RPMI7951 (cell line): ENCODE results near the gene BRAT1. TPM values are rescaled to one million over a fixed set of nuclear protein-coding genes. Genes with fewer than 3 reads are reported as not detected.
A peak's percentile ranks its signal among the peaks of the same experiment; 100 is the strongest.

Experiments
- DNase-seq: peaks from one replicate; pipeline ENCODE4 v3.0.0-alpha.2; 2012; ENCODE audit warnings: low read depth
- total RNA-seq: library from RNA; depleted of rRNA; stranded (reverse); fragments of >200 nt; shearing (Covaris generic); gene quantifications from 2 replicates; pipeline ENCODE4 v1.2.3, GENCODE V29; 2014

Gene BRAT1
- total RNA-seq, 1 experiment from 2014 or later = 22.6 TPM

GRCh38 chr7:2510130-2510776, 45.1 kb downstream of the BRAT1 start:
- no peak for DNase-seq

- DNase-seq = no peak
Observed at GRCh38 chr7:2509298-2509906, 45.9 kb downstream of the BRAT1 start.

DNA sequence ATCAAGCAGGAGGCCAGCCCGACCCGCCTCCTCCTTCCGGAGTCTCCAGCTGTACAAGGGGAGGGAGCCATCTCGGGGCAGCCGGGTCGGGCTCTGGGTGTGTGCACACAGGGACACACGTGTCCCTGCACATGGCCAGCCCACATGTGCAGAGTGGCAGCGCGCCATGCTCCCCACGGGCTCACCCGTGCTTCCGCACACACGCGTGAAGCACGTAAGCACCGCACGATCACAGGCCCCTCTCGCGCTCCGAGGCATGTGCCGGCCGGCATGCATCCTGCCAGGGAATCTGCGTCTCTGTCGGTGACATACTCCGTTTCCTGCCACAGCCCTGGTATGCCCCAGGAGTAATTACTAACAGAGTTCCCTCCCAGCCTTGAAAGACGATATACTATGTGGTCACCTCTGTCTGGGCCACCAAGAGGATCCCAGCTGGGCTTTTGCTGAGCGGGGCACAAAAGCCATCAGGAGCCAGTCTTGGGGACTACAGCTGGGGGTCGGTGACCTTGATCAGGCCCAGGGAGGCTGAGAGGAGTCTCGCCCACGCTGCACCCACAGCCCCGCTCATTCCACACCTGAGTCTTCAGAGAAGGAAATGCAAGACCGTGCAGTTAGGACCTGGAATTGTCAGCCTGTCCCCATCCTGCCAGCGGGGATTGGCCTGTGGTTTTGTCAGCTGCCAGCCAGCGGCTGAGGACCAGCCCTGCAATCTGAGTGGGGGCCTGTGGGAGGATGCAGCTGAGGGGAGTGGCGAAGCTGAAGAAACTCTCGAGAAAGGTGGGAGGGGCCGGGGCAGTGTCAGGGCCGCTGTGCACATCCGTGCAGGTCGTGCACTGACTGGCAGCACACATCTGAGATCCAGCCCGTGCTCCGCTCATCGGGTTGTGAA, 46.8 kb downstream of the BRAT1 start:
- DNase-seq = peak; percentile 97

DNA sequence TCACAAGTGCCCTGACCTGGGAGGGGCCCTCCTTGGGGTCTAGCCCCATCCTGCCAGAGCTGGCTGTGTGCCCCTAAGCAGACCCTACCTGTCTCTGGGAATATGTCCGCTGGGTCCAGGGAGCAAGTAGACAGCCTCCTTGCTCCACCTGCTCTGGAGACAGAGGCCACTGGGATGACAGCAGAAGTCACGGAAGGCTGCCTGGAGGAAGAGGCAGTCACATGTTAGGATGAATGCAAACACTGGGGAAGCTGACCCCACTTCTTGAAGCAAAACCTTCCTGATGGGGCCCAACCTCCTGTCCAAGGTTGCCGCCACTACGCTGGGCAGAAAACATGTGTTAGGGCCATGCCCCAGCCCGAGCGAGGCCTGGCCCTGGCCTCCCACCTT, 47.4 kb downstream of the BRAT1 start:
- no peak for DNase-seq

GRCh38 chr7:2507208-2507916, 48.0 kb downstream of the BRAT1 start:
- no peak for DNase-seq

DNA sequence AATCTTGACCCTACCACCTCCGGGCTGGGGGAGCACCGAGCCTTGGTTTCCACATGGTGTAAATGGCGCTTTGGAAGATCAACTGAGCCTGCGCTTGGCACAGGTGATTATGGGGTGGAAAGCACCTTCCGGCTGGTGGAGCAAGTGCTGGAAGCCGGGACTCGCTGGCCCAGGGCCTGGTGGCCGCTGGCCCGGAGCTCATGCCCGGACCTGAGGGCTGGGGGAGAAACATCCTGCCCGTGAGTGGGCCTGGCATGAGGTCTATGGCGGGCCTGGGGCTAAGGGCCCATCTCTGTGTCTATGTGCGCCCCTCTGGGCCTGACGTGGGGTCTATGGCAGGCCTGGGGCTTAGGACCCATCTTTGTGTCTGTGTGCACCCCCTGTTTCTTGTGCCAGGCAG, 49.9 kb downstream of the BRAT1 start:
- DNase-seq = no peak

GRCh38 chr7:2504889-2505375, 50.4 kb downstream of the BRAT1 start:
- DNase-seq = no peak

GRCh38 chr7:2504128-2504888, 51.0 kb downstream of the BRAT1 start:
- DNase-seq = no peak

DNA sequence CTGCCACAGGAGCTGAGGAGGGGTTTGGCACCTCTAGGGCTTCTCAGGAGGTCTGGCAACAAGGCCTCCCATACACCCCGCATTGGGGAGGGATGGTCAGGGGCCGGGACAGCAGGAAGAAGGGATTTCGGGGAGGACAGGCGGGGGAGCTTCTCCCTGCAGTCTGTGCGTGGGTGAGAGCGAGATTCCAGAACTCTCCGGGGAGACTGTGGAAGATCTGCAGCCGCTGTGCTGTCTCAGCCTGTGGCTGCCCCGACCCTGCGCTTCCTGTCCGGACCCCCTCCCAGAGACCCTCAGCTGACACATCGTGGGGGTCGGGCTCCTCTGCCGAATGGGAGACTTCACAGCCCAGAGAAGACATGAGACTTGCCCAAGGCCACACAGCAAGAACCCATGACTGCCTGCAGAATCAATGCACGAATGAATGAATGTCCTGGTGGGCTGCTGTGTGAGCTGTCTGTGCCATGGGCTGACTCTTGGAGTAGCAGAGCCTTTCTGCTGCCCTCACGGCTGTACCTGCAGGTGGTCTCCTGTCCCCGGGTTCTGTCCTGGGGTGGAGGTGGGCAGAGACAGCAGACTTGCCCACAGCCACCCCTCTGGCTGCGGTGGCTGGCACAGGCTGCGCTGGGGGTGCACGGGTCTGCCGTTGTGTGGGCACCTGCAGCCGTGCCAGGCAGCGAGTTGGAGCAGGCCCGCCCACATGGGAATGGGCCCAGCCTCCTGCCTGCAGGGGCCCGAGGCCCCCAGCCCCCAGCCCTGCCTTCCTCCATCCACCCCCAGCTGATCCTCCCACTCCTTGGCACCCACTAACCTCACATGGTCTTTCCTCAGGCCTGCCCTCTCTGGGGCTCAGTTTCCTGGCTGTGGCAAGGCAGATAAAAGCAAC, 52.0 kb downstream of the BRAT1 start:
- DNase-seq = no peak

DNA sequence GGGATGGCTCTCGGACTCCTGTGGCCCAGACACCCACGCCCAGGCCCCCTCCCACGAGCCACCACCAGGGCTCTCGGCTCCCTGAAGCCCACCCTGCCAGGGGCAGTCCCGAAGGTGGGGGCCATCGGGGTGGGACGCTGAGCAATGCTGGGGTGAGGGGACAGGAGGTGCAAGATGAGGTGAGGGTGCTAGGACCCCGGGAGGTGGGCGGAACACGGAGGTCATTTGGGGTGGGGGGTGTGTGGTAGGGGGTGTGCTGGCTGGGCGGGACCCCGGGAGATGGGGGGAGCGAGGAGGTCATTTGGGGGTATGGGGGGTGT, 52.7 kb downstream of the BRAT1 start:
- DNase-seq = no peak

GRCh38 chr7:2501947-2502646, 53.2 kb downstream of the BRAT1 start:
- no peak for DNase-seq

- DNase-seq = no peak
Observed at GRCh38 chr7:2500701-2501100, 54.6 kb downstream of the BRAT1 start.

DNA sequence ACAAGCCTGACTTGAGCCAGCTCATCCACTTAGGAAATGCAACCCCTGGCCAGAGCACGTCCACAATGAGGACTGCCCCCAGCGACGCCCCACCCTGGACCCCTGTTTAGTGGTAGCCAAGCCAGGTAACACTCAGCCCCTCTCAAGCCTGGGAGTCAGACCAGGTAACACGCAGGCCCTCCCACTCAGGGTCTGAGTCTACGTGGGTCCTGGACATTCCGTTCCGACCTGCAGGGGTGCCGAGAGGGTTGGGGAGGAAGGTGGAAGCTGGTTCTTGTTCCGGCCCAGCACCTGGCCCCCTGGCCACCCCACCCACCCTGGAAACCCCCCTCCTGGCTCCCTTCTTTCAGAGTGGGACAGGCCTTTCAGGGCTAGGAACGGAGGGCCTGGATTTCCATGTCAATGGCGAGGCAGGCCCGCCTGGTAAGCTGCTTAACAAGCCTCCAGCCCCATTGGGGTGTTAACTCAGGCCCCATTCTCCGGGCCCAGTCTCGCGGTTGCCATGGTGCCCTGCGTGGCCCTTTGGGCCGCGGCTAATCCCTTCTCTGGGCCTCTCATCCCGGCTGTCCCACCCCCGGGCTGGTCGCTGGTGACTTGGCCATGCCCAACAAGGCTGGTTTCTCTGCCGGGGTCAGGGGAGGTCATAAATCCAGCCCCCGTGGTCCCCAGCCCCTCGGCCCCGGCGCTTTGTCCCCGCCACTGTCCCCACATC, 55.4 kb downstream of the BRAT1 start:
- DNase-seq = no peak

GRCh38 chr7:2499181-2499580, 56.1 kb downstream of the BRAT1 start:
- DNase-seq = no peak

GRCh38 chr7:2498708-2499107, 56.6 kb downstream of the BRAT1 start:
- DNase-seq = no peak

- no peak for DNase-seq
Observed at GRCh38 chr7:2497500-2498336, 57.6 kb downstream of the BRAT1 start.

- DNase-seq = no peak
Observed at GRCh38 chr7:2497065-2497464, 58.3 kb downstream of the BRAT1 start.

DNA sequence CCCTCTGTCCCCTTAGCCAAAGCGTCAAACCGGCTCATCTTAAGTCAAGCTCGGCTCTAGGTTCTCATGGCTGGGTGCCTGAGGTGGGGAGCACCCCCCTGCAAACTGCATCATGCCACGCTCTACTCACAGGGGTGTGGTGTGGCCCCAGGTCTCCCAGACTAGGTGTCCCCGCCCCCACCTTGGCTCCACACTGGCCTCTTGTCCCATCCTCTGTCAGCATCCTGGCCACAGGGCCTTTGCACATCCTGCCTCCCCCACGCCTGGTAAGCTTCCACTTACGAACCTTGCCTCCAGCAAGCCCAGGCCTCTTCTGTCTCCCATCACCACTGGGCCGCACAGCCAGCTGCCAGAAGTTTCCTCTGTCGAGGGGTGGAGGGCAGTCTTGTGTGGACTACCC, 58.9 kb downstream of the BRAT1 start:
- no peak for DNase-seq
